Left colon (tissue), 2 donors: ENCODE results near the gene MTERF2. TPM values are rescaled to one million over a fixed set of nuclear protein-coding genes. Genes with fewer than 3 reads are reported as not detected.

ENCODE experiments used
- ATAC-seq: fragments of 200-7000 bp; cut with Tn5 transposase; one replicate; pipeline ENCODE4 v1.9.1; 2020; ENCODE audit warnings: mild to moderate bottlenecking, moderate library complexity
- DNase-seq, 2 donors: peaks; one replicate each; pipeline ENCODE4 v3.0.0-alpha.2; 2020
- intact Hi-C, 2 donors: fragments of 100-400 bp; cut with DNase I in 1 of 2; cut with micrococcal nuclease in 1 of 2; formaldehyde crosslinking; loops; one replicate each; pipeline versions ENCODE4 v1.11.2 to v1.14.0; 2022; cut with DNase I, micrococcal nuclease
- total RNA-seq, 2 donors: library from RNA; stranded (reverse); fragmentation: NEBNext Ultra II Directional; extraction: Animal tissue kit (Norgen Biotek cat#: 25700); gene quantifications; one replicate each; pipeline ENCODE4 v1.2.1, GENCODE V29; 2021
- donor health status: DM: no; HTN: no; CAD: no.
- donor health status: DM: yes; HTN: yes; CAD: no.

The MTERF2 gene
- total RNA-seq, 2 donors from 2014 or later = 7.7 to 10.6 TPM

DNA sequence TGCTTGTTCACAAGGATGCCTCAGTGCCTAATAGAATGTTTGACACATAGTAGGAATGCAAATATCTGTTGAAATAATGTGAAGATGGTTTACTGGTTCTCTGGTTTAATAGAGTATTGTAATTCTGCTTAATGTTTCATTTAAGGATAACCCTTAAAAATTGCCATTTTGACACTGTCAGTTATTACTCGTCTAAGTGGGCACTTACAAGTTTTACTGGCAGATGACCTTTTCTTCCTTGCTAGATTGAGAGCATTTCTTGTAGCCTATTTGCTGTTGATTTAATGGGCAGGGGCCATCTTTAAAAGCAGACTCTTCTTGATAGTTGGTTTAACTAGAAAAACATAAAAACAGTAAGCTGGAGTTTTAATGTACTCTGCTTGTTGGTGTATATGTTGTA lies 29.4 kb downstream of the MTERF2 start:
- DNase-seq (no peak), ATAC-seq (no peak)
- intact Hi-C loops = loop anchor here in 1 of 2 donors (5.0 kb wide), 1 partner anchor 135 kb away; the partner anchor contains the start of gene CRY1

DNA sequence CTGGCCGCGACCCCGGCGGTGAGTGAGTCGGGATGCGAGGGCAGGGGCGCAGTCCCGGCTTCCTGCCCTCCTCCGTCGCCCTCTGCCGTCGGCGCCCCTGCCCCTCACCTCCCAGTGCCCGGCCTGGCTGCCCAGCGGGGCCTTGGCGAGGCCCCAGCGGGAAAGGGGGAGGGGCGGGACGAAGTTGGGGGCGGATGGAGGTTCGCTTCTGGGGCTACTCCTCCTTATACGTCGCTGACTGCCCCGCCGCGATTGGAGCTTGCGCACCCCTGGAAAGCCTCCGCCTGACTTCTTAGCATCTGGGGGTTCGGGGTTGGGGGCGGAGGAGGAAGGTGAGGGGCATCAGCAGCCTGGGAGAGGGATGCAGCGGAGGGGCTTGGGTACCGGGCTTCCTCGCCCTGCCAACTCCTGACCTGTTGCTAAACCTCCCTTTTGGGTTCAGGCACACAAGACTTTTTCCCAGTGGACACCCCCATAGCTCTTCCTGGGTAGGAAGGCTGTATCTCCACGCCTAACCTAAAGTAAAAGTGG lies 30.8 kb downstream of the MTERF2 start:
- intact Hi-C loops = loop anchor here in 1 of 2 donors (5.0 kb wide), 1 partner anchor 136 kb away; the partner anchor contains the start of gene CRY1
- DNase-seq (peak; percentile 61 to 75), ATAC-seq (peak; percentile 56)

DNA sequence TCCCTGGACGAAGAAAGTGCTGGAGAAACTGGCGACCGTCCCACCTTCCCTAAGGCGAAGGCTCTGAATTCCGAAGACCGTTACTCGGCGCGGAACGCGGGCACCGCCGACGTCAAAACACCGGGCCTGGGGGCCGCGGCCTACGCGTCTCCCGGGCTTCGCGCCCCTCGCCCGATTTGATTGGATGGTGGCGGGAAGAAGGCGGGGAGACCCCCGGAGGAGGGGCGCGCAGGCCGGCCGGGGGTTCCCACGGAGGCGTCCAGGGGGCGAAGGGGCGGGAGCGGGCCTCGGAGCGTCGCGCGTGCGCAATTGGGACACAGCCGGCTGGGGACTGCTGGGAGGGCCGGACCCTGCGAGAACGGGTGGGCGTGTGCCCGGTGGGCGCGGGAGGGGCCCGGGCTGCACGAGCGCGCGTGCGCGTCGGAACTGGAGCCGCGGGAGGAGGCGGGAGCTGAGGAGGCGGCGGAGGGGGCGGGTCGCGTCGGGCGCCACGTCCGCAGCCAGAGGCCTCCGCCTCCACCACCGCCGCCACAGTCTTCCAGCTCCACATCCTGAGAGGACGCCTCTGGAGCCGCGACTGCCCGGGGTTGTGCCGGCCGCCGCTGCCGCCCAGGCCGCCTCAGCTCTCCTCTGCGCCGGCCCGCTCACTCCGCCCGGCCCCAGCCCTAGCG lies 31.4 kb downstream of the MTERF2 start, which contains the start of gene TMEM263:
TMEM263 (plus strand) TSS at position 531 of the 671 bp plus-strand sequence. CDS start 11,210 bp downstream, outside the sequence.
- DNase-seq (peak; percentile 89 to 90), ATAC-seq (peak; percentile 87)
- intact Hi-C loops = loop anchor here in 1 of 2 donors (5.0 kb wide), 1 partner anchor 137 kb away; the partner anchor contains the start of gene CRY1

DNA sequence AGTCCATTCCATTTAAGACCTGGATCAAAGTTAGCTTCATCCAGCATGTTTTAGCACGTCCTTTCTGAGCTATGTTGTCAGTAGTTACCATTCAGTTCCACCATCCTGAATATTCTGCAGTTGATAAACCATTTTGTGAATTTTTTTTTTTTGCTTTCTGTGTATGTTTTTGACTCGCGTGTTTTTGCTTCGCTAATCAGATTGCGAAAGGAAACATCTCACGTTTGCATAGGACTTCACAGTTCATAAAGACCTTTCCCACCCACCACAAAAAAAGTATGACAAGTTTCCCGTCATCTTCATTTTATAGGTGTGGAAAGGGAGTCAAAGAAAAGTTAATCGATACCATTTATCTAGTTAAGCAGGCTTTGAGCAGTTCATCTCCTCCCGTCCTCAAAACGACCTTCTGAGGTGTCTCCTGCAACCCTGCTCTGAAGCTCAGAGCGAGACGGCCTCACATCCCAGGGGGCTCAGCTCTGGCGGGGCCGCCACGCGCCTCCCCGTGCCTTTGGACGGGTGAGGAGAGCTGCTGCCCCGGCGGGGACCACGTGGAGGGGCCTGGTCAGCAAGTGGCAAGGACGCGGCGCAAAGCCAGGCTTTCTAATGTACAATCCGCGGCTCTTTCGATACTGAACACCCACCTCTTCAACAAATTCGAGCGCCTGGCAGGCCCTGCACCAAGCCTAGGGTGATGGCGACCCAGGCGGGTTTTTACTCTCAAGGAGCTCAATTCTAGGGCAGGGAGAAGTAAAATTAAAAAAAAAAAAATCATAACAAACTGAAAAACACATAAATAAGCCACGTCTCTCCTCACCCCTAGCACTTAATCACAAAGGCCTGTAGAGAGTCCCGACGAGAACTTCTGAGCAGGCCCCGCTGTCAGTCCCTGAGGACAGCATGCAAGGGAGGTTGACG lies 32.2 kb downstream of the MTERF2 start:
- ATAC-seq (no peak), DNase-seq (peak; percentile 33 to 38)
- intact Hi-C loops = loop anchor here in 1 of 2 donors (5.0 kb wide), 1 partner anchor 138 kb away; the partner anchor contains the start of gene CRY1

DNA sequence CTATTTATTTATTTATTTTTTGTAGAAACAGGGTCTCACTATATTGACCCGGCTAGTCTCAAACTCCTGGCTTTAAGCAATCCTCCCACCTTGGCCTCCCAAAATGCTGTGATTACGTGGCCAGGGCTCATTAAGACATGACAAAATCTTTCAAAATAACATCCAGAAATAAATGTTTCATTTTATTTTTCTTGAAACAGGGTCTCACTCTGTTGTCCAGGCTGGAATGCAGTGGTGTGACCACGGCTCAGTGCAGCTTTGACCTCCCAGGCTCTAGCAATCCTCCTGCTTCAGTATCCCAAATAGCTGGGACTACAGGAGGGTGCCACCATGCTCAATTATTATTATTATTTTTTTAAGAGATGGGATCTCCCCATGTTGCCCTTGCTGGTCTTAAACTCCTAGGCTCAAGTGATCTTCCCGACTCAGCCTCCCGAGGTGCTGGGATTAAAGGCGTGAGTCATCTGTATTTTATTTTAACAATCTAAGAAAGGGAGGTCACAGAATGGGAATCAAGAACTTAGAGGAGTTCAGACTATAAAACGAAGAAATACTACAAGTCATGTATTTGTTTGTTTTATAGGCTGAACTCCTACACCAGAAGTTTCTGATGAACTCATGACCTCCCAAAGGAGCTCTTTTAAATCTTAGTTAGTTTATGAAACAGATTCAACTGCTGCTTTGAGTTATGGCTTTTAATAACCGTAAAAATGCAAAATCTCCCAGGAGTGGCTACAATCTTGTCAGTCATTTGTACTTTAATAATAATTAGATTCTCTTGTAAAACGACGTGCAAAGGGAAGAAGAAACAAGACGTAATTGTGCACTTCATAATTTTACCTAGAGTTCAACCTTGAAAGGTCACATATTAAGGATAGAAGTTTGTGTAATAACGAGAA lies 33.3 kb downstream of the MTERF2 start:
- intact Hi-C loops = no loop called here
- no peak for ATAC-seq
- no peak for DNase-seq

DNA sequence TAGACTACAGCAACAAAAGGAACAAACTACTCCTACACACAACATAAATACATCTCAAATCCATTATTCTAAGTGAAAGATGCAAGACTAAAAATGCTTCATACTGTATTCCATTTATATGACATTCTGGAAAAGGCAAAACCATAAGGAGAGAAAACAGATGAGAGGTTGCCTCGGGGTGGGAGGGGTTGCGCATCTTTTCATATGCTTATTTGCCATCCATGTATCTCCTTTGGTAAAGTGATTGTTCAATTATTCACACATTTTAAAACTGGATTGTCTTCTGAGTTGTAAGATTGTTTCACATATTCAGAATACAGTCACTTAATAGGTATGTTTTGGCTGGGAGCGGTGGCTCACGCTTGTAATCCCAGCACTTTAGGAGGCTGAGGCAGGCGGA lies 36.4 kb downstream of the MTERF2 start:
- DNase-seq (no peak), ATAC-seq (no peak)
- intact Hi-C loops = no loop called here

DNA sequence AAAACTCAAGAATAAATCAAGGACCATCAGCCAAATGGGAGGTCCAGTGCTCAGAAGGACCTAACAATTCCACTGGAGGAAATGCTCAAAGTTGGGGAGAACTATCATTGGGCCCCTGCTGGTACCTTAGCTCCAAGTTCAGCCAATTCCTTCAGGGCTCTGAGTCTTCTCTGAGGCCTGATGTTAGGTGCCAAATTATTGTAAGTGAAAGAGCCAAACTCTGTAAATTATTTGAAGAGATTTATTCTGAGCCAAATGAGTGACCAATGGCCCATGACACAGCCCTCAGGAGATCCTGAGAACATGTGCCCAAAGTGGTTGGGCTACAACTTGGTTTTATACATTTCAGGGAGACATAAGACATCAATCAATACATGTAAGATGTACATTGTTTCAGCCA lies 39.5 kb downstream of the MTERF2 start:
- DNase-seq (no peak), ATAC-seq (no peak)
- intact Hi-C loops = no loop called here

DNA sequence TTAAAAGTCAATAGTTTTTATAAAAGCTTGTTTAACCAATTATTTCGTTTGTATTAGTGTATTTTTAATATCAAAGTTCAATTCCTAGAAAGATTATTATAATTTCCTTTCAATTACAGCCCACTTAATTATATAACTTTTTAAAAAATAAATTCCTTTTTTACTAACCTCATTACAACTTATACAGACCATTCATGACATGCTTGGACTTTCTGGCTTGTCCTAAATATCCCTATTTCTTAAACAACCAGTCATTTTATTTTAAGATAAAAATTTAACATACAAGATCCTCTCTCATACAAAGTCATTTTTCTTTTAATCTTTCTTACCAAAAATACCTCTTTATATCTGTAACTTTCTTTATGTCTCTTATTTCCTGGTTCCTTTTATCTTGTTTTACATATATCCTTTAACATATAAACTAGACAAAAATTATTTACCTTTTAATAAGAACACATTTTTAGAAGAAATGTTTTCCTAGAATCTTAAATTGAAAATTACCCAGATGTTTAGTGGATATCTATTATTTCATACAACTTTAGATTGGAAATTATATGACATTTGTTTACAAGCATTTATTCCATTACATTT lies 41.6 kb downstream of the MTERF2 start:
- intact Hi-C loops = no loop called here
- ATAC-seq (no peak), DNase-seq (no peak)

DNA sequence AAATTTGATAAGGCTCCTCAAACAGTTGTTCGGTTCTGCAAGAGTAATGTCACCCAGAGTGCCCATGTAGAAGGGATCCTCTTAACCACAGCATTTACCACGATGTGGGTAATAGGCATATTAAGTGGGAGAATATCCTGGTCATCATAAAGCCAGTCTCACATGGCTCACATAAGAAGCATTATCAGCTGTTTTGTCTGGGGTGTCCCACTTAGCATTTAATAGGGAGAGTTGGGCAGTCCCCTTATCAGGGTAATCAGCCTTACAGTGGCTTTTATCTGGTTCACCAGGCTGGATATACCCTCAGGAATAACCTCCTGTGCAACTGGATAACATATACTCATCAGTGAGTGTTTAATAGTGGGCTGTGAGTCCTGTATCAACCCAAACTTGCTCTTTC lies 44.2 kb downstream of the MTERF2 start:
- ATAC-seq (no peak), DNase-seq (no peak)
- intact Hi-C loops = no loop called here

DNA sequence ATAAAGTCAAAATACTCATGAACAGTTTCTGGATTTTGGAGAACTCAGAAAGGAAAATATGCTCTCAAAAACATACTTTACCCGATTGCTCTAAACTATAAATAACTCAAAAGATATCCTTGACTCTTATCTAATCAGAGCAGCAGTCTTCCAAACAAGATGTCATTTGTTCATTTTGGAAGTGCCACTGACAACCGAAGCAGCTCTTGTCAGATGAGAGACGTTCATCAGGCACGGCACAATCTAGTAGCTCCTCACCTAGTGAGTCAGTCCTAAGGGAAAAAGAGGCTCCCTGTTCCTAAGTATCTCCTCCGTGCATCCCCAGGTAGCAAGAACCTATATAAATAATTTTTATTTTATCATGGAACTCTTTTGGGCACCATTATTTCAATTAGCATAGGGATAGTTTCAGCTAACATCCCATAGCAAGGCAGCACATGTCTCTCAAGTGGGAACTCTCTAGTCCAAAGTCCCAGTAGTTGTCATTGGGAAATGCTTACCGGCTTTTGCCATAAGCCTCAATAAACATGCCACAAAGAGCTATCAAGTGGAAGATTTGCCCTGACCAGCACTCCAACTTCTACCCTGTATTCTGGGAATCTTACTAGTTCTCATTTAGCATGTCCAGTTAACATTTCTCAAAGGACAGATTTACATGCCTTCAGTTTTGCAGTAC lies 45.3 kb downstream of the MTERF2 start:
- intact Hi-C loops = no loop called here
- DNase-seq = no peak
- no peak for ATAC-seq

DNA sequence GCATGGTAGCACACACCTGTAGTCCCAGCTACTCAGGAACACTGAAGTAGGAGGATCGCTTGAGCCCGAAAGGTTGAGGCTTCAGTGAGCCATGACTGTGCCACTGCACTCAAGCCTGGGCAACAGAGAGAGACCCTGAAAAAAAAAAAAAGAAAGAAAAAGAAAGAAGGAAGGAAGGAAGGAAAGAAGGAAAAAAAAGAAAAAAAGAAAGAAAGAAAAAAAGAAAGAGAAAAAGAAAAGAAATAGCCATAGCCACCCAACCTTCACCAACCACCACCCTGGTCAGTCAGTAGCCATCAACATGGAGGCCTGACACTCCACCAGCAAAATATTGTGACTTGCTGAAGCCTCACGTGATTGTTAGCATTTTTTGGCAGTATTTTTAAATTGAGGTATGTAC lies 52.7 kb downstream of the MTERF2 start:
- intact Hi-C loops = no loop called here
- no peak for ATAC-seq
- DNase-seq = no peak

Other genes with a start within 250 kb of the MTERF2 start
- 10 to 100 TPM; 12.7 to 15.6 TPM for gene RIC8B, start 212.5 kb downstream of the MTERF2 start, total RNA-seq
- gene TMEM263, start 31.2 kb downstream of the MTERF2 start, total RNA-seq = 10 to 100 TPM; 24.6 to 26.3 TPM
- gene CRY1, start 106.4 kb upstream of the MTERF2 start, total RNA-seq = 10 to 100 TPM; 11.6 to 12.2 TPM